HG02623 (cell line): ENCODE measurements around the gene ACACA.

Experiments
- ATAC-seq: cut with Tn5 transposase; IDR thresholded peaks from one replicate; pipeline ENCODE4 v1.9.1; 2021; ENCODE audit warnings: moderate library complexity; ENCODE audit not compliant: unreplicated experiment

ACACA gene

DNA sequence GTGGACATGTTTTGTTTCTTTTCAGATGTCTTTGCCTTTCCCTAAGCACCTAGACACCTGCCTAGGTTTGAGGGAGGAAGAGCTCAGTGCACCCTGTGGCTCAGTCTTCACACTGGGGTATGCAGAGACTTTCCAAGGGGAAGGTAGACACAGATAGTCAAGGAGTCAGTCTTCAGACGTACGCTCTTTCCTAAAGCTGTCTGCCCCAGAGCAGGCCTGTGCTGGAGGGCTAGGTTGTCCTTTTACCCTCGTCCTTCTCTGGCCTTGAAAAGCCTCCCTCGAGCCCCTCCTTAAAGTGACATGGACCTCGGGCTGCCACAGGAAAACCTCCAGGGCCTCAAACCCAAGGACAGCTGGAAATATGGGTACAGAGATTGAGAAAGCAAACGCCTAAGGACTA lies 354.2 kb downstream of the ACACA start:
- ATAC-seq, result no peak

DNA sequence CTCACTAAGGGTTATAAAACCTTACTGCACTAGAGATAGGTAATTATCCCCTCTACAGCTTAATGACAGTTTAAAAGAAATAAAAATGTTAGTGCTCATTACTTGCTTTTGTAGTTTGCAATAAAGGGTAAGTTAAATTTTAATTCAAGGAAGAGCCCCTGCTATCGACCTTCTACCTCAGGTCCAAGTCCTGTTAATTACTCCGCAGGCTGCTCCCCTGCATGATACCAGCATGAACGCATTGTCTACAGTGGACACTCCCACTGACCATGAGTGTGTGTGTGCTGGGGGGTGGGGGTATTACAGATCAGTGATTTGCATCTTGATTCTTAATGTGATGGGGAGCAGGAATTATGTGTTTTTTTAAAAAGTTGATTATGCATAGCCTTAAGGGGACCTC lies 354.8 kb downstream of the ACACA start:
- ATAC-seq, result no peak

DNA sequence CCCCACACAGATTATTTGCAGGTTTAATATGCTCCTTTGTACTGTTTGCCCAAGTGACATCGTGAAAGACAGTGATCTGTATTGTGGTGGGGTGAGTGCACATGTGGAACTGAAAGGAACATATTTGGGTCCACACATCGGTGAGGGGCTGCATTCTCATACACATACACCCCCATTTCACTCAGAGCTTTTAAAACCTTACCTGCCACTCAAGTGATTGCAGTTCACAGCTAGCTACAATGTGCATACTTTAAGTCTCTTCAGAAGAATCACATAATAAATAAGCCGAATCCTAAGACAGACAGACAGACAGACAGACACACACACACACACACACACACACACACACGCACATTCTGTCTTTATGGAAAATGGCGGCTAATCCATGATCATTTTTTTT lies 355.3 kb downstream of the ACACA start:
- ATAC-seq, result no peak

DNA sequence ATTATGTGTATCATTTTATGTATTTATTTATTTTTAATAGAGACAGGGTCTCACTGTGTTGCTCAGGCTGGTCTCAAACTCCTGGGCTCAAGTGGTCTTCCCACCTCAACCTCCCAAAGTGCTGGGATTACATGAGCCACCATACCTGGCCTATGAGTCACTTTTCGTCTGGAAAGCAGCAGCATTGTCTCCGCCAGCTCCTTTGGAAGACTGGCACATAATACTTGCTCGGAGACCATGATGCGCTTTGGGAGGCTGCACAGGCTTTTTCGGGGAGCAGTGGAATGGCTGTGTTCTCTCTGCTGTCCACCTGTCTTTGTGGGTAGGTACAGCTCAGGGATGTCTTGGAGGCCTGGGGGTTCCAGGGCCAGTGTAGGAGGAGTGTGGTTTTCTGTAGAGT lies 355.7 kb downstream of the ACACA start:
- no peak for ATAC-seq

DNA sequence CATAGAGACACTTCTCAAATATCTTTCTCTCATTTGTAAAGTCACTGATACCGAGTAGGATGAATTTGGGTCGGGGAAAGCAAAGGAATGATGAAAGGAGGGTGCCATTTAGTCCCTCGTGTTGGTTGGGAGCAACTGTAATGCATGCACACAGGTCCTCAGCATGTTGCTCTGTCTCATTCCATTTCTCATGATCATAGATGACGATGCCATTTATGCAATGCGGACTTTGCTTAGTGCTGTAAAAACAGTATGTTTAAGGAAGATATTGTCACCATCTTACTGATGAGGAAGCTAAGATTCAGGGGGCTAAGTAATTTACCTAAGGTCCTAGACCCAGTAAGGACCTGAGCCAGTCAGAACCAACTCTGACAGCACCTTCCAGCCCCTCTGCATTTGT lies 357.8 kb downstream of the ACACA start:
- no peak for ATAC-seq

DNA sequence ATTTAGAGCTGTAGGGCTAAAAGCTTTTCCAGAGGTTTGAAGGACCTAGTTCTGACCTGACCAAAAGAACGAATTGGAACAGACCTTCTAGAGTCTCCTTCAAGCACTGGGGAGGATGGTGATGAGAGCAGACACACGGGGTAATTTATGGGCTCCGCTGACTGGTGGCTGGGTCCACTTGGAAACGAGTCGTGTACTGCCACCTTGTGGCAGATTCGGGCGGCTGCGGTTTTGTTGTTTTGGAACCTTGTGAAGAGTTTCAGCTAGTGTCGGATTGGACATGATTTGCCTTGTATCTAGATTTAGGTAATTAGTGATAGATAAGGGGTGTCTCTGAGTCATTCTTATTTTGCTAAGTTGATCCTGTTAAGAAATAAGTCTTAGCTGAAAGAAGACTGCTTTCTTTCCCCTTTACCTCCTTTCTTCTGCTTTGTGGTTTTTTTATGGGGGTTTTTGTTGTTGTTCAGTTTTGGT lies 359.0 kb downstream of the ACACA start:
- ATAC-seq, result peak; percentile 50

DNA sequence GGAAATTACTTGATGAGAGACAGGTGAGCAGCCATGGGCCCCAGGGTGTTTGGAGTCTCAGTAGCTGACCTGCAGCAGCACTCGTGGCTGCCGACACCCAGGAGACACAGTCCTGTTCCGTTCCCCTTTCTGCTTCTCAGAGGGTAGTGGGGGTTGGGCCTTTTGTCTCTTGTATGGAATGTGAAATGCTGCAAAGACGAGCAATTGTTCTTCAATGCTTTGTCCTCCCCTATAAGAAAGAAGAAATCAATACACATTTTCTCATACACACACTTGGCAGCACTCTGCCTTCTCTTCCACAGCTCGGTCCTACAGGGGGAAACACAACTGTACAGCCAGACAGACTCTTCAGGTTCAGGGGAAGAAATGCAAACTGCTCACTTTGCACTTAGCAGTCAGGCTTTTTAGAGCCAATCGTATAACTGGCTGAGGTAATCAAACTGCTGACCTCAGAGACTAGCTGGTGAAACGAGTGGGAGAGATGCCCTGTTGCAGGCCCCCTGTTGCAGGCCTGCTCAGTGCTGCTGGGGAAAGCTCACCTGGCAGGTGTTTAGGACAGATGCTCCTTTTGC lies 361.2 kb downstream of the ACACA start:
- ATAC-seq, result no peak

DNA sequence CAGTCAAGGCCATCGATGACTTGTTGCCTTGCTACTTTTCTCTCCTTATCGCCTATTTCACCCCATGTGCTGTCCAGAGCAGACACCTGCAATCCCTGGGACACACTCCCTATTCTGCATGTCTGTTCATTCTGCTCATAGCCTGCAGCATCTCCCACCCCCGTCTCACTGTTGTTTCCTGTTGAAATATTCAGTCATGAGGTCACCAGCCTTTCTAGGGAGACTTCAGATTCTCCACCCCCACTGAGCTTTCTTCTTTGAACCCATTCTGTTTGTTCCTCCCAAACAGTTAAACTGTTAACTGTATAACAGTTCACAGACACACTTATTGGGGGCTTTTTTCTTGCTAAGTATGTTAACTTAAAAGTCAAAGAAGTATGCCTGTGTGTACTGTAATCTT lies 363.4 kb downstream of the ACACA start:
- no peak for ATAC-seq

DNA sequence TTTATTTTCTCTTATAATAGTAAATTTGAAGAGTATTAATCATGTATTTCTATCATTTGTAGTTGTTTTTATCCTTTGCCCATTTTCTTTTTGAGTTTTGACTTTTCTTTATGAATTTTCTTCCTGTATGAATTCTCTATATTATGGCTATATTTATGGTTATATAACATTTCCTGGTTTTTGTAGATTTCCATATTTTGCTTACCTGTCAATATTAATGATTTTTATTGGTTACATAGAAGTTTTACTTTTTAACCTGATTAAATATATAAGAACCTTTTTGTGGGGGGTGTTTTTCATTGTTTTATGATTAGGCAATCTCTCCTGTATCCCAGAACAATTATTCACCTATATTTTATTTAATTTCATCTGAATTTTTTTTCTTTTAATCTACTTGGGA lies 364.7 kb downstream of the ACACA start:
- no peak for ATAC-seq

DNA sequence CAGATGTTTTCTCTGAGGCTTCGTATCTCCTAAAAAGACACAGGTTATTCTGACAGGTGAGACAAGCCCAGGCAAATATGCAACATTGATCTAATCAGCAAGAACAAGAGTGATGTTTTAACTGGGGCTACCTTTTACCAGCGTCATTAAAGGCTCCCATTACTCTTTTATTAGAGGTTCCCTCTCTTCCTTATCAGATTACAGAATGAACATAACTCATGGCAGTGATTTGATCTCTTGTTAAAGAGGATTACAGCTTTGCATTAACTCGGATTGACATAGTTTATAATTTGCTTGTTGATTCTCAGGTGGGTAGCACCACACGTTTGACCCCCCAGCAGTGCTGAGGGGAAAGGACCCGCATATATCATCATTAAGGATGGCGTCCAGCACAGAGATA lies 367.4 kb downstream of the ACACA start:
- no peak for ATAC-seq

DNA sequence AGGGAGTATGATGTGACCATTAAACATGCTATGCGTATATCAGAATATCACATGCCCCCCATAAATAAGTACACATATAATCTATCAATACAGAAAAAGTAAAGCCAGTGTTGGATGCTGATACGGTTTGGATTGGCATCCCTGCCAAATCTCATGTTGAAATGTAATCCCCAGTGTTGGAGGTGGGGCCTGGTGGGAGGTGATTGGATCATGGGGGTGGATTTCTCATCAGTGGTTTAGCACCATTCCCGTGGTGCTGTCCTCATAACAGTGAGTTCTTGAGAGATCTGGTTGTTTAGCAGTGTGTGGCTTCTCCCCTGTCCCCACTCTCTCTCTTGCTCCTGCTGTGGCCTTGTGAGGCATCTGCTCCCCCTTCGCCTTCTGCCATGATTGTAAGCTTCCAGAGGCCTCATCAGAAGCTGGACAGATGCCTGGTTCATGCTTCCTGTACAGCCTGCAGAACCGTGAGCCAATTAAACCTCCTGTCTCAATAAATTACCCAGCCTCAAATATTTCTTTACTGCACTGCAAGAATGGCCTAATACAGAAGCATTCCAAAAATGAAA lies 369.0 kb downstream of the ACACA start:
- ATAC-seq, result no peak
